Spleen (tissue), 13 donors: Measurements from ENCODE around the gene ZNF462. TPM values are rescaled to one million over a fixed set of nuclear protein-coding genes. Genes with fewer than 3 reads are reported as not detected.
A peak's percentile ranks its signal among the peaks of the same experiment; 100 is the strongest.

Experiments used
- DNase-seq: peaks from one replicate; pipeline ENCODE4 v3.0.0-alpha.2; 2020
- H3K27ac ChIP-seq, 8 donors: fragments of 200-600 bp; sonication (generic) in 7 of 8; 1 replicate in 4 of 8; 2 replicates in 4 of 8; pipeline versions ENCODE4 v1.5.0 to v1.8.0; 2016 to 2021; ENCODE audit warnings: inconsistent platforms in 4 of 8, mild to moderate bottlenecking in 4 of 8, moderate library complexity in 1 of 8
- H3K27me3 ChIP-seq, 7 donors: fragments of 200-600 bp; sonication (generic) in 6 of 7; replicated peaks in 1 of 7; 1 replicate in 4 of 7; 2 replicates in 3 of 7; pipeline versions ENCODE4 v1.5.0 to v1.8.0; 2016 to 2021; ENCODE audit warnings: inconsistent platforms in 3 of 7, mild to moderate bottlenecking in 1 of 7
- H3K36me3 ChIP-seq, 6 donors: fragments of 200-600 bp; sonication (generic) in 5 of 6; 1 replicate in 4 of 6; 2 replicates in 2 of 6; pipeline versions ENCODE4 v1.5.0 to v1.8.0; 2016 to 2021; ENCODE audit warnings: inconsistent platforms in 2 of 6
- H3K4me1 ChIP-seq, 6 donors: fragments of 200-600 bp; sonication (generic) in 5 of 6; 1 replicate in 3 of 6; 2 replicates in 3 of 6; pipeline versions ENCODE4 v1.5.0 to v1.8.0; 2016 to 2021; ENCODE audit warnings: inconsistent platforms in 3 of 6
- H3K4me3 ChIP-seq, 8 donors: fragments of 200-600 bp; sonication (generic) in 7 of 8; 1 replicate in 4 of 8; 2 replicates in 4 of 8; pipeline versions ENCODE4 v1.5.0 to v1.8.0; 2016 to 2021; ENCODE audit warnings: inconsistent platforms in 4 of 8, mild to moderate bottlenecking in 4 of 8, moderate library complexity in 2 of 8
- H3K9me3 ChIP-seq, 8 donors: fragments of 200-600 bp; sonication (generic) in 7 of 8; 1 replicate in 4 of 8; 2 replicates in 4 of 8; pipeline versions ENCODE4 v1.5.0 to v1.8.0; 2016 to 2021; ENCODE audit warnings: inconsistent platforms in 4 of 8
- POLR2A ChIP-seq, 3 donors: fragments of 450-650 bp; IDR thresholded peaks; one replicate each; pipeline ENCODE4 v1.5.1; 2017; ENCODE audit warnings: antibody characterized with exemption in 3 of 3, mild to moderate bottlenecking in 1 of 3
- POLR2AphosphoS5 ChIP-seq, 3 donors: sonication (generic); formaldehyde crosslinking; IDR thresholded peaks; one replicate each; pipeline ENCODE4 v1.5.1; 2017; ENCODE audit warnings: antibody characterized with exemption in 3 of 3
- WGBS, 5 donors: extraction: QIAGEN DNeasy Blood & Tissue Kit in 3 of 5; methylation state at CpG; one replicate each; pipeline versions ENCODE4 v1.1.5 to v1.1.7; 2013 to 2018; 5-methylcytosine and 5-hydroxymethylcytosine counted together
- intact Hi-C: fragments of 100-400 bp; cut with DNase I; formaldehyde crosslinking; loops from one replicate; pipeline ENCODE4 v1.15.0; 2023; ENCODE audit warnings: low total_unique reads
- long read RNA-seq, 2 donors: transcript quantifications; one replicate each; lab custom pipeline, GENCODE V29; 2026
- polyA plus RNA-seq, 3 donors: library from polyadenylated mRNA; stranded (reverse); fragments of 200-250 nt; gene quantifications; one replicate each; pipeline ENCODE4 v1.2.1, GENCODE V29; 2013
- total RNA-seq, 7 donors: library from RNA; depleted of rRNA in 3 of 7; stranded (reverse); fragments of >200 nt in 3 of 7; fragmentation: NEBNext Ultra II Directional in 4 of 7; extraction: Animal tissue kit (Norgen Biotek cat#: 25700) in 4 of 7; gene quantifications; one replicate each; pipeline versions ENCODE4 v1.1.0 to v1.2.1, GENCODE V29; 2016 to 2021
- TF ChIP-seq, protein P1 (sequence below), 11 experiments: fragments of 200-600 bp in 7 of 11; fragments of 450-650 bp in 4 of 11; sonication (generic) in 4 of 11; IDR thresholded peaks in 8 of 11; conservative IDR thresholded peaks in 3 of 11; 1 replicate in 7 of 11; 2 replicates in 4 of 11; pipeline versions ENCODE4 v1.4.0 to v1.8.0; 2016 to 2021; ENCODE audit warnings: antibody characterized with exemption in 11 of 11, inconsistent platforms in 4 of 11, mild to moderate bottlenecking in 1 of 11
- donor health status: healthy with polysubstance abuse.
- donor health status: DM: no; HTN: no; CAD: no; lungs with moderate emphysema.
- donor health status: DM: no; HTN: no; CAD: no.
- donor health status: Bipolar disorder and iron deficiency.
- donor health status: healthy.
- donor health status: DM: no; HTN: no; CAD: no.
- donor health status: DM: yes; HTN: yes; CAD: no.

The ZNF462 gene, protein sequence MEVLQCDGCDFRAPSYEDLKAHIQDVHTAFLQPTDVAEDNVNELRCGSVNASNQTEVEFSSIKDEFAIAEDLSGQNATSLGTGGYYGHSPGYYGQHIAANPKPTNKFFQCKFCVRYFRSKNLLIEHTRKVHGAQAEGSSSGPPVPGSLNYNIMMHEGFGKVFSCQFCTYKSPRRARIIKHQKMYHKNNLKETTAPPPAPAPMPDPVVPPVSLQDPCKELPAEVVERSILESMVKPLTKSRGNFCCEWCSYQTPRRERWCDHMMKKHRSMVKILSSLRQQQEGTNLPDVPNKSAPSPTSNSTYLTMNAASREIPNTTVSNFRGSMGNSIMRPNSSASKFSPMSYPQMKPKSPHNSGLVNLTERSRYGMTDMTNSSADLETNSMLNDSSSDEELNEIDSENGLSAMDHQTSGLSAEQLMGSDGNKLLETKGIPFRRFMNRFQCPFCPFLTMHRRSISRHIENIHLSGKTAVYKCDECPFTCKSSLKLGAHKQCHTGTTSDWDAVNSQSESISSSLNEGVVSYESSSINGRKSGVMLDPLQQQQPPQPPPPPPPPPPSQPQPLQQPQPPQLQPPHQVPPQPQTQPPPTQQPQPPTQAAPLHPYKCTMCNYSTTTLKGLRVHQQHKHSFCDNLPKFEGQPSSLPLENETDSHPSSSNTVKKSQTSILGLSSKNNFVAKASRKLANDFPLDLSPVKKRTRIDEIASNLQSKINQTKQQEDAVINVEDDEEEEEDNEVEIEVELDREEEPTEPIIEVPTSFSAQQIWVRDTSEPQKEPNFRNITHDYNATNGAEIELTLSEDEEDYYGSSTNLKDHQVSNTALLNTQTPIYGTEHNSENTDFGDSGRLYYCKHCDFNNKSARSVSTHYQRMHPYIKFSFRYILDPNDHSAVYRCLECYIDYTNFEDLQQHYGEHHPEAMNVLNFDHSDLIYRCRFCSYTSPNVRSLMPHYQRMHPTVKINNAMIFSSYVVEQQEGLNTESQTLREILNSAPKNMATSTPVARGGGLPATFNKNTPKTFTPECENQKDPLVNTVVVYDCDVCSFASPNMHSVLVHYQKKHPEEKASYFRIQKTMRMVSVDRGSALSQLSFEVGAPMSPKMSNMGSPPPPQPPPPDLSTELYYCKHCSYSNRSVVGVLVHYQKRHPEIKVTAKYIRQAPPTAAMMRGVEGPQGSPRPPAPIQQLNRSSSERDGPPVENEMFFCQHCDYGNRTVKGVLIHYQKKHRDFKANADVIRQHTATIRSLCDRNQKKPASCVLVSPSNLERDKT (N-terminal part only)
- total RNA-seq = 10 to 100 TPM; 18.6 to 38.9 (median 22.9) TPM
- 1 to 10 TPM in 1 of 3 donors, under 1 TPM in 2; 0.36 to 1.4 (median 0.70) TPM for polyA plus RNA-seq
- long read RNA-seq, donor 1 = 0 reads
- long read RNA-seq, donor 2 = 0 reads

DNA sequence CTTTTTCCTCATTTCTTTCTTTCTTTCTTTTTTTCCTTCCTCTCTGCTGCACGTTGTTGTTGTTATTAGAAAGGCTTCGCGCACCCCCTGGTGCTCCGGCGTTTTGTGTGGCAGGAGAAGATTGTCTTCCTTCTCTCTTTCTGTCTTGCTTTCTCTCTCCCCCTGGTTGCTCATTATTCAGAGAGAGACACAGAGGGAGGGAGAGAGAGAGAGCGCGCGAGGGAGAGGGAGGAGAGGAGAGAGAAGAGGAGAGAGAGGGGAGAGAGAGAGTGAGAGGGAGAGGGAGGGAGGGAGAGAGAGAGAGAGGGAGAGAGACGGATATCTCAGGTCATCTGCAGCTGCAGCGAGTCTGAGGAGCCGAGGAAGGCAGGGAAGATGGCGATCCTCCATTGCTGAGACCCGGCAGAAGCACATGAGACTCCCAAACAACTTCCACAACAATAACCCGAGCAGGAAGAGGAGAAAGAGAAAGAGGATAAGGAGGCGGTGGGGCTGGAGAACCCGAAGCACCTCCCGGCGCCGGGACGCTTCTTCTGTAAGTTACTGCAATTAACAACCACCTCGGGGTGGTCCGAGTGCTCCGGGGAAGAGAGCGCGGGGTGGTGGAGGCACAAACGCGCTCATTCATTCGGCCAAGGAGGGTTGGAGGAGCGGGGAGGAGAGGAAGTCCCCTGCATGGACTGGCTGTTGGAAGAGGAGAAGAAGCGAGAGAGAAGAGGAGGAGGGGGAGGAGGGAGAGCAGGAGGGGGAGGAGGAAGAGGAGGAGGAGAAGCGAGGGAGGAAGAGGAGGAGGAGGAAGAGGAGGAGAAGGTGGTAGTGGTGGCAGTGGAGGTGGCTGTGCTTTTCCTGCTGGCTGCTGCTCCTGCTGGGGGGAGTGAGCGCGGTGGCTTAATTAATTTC is at the start of gene ZNF462:
TSS of gene ZNF462 (plus strand) at position 346 of the 900 bp plus-strand sequence. CDS start 60,218 bp downstream, outside the sequence.
- Histone ChIP-seq H3K4me3 (peak within 1 kb of the TSS; percentile 29 to 74 (median 52)), H3K36me3 (no peaks in the 10 kb centered on the region), H3K27ac (peak within 1 kb of the TSS; percentile 55 to 87 (median 84)), H3K4me1 (peaks cover 0 to 49% (median 17%) of the 10 kb centered on the region in 6 donors), H3K9me3 (no peaks in the 10 kb centered on the region), H3K27me3 (peaks cover 0 to 73% (median 16%) of the 10 kb centered on the region in 7 donors)
- intact Hi-C loops = no loop called here
- 1 to 3% (median 2%) methylated on average over 33 of the region's 33 CpGs for WGBS, 5 donors
- TF ChIP-seq POLR2A (IDR thresholded peaks at IDR 0.05) (no peak), POLR2AphosphoS5 (IDR thresholded peaks at IDR 0.05) (peak in 1 of 3 donors; percentile 26)
- TF ChIP-seq, protein P1, sequence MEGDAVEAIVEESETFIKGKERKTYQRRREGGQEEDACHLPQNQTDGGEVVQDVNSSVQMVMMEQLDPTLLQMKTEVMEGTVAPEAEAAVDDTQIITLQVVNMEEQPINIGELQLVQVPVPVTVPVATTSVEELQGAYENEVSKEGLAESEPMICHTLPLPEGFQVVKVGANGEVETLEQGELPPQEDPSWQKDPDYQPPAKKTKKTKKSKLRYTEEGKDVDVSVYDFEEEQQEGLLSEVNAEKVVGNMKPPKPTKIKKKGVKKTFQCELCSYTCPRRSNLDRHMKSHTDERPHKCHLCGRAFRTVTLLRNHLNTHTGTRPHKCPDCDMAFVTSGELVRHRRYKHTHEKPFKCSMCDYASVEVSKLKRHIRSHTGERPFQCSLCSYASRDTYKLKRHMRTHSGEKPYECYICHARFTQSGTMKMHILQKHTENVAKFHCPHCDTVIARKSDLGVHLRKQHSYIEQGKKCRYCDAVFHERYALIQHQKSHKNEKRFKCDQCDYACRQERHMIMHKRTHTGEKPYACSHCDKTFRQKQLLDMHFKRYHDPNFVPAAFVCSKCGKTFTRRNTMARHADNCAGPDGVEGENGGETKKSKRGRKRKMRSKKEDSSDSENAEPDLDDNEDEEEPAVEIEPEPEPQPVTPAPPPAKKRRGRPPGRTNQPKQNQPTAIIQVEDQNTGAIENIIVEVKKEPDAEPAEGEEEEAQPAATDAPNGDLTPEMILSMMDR (IDR thresholded peaks at IDR 0.05 in 8 of 11, conservative IDR thresholded peaks at IDR 0.05 in 3 of 11) = peak in 3 of 11 experiments; percentile 8 to 65 (median 16)
- DNase-seq = no peak

DNA sequence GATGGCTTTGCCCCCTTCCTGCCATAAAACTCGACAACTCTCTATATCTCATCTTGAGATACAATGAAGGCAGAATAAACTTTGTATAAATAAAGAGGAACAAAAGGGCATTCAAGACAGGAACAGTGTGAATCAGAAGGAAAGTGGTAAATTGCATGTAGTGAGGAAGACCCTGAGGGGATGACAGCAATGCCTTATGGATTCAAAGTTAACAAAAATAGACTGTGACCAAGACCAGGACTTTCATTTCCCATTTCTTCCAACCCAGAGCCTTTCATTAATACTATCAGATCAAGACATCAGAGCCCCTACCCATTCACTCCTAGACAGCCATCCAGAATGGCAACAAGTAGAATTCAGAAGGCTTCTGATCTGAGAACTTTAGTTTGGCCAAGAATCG is 46.4 kb upstream of the ZNF462 start:
- WGBS, 5 donors = 39 to 58% (median 50%) methylated on average over 2 of the region's 2 CpGs
- Histone ChIP-seq H3K36me3 (no peaks in the 10 kb centered on the region), H3K27me3 (no peaks in the 10 kb centered on the region), H3K4me1 (no peaks in the 10 kb centered on the region), H3K9me3 (peaks cover 0 to 24% (median 4%) of the 10 kb centered on the region in 8 donors), H3K4me3 (no peak overlapping the region), H3K27ac (no peak overlapping the region)
- no peak for DNase-seq
- intact Hi-C loops = no loop called here
- TF ChIP-seq, protein P1 (IDR thresholded peaks at IDR 0.05 in 8 of 11, conservative IDR thresholded peaks at IDR 0.05 in 3 of 11) = no peak
- TF ChIP-seq POLR2A (IDR thresholded peaks at IDR 0.05) (no peak), POLR2AphosphoS5 (IDR thresholded peaks at IDR 0.05) (no peak)

DNA sequence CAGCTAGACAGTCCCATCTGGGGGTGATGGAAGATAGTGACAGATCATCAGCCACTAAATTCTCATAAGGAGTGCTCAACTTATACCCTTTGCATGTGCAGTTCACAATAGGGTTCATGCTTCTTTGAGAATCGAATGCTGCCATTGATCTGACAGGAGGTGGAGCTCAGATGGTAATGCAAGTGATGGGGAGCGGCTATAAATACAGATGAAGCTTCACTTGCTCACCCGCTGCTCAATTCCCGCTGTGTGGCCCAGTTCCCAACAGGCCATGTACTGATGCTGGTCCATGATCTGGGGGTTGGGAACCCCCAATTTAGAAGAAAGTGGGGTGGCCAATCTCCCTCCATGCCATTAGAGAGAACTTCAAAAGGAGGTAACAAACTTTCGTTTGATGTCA is 44.9 kb upstream of the ZNF462 start:
- DNase-seq = no peak
- intact Hi-C loops = no loop called here
- Histone ChIP-seq H3K27ac (no peak overlapping the region), H3K4me3 (no peak overlapping the region), H3K9me3 (peaks cover 0 to 22% (median 3%) of the 10 kb centered on the region in 8 donors), H3K4me1 (no peaks in the 10 kb centered on the region), H3K36me3 (no peaks in the 10 kb centered on the region), H3K27me3 (no peaks in the 10 kb centered on the region)
- 85 to 96% (median 90%) methylated on average over 5 of the region's 5 CpGs for WGBS, 5 donors
- TF ChIP-seq POLR2AphosphoS5 (IDR thresholded peaks at IDR 0.05) (no peak), POLR2A (IDR thresholded peaks at IDR 0.05) (no peak)
- TF ChIP-seq, protein P1 (IDR thresholded peaks at IDR 0.05 in 8 of 11, conservative IDR thresholded peaks at IDR 0.05 in 3 of 11) = no peak
